NCI-H146 (cell line): ENCODE data around the gene NPS.

Source experiments
- DNase-seq: peaks from one replicate; lab custom pipeline; 2025; lab: John Stamatoyannopoulos, UW

Gene NPS

GRCh38 chr10:127549009-127549408 is at the start of gene NPS:
TSS of gene NPS (plus strand) at chr10:127549309. CDS start at chr10:127549369, 60 bp downstream.
- no peak for DNase-seq

DNA sequence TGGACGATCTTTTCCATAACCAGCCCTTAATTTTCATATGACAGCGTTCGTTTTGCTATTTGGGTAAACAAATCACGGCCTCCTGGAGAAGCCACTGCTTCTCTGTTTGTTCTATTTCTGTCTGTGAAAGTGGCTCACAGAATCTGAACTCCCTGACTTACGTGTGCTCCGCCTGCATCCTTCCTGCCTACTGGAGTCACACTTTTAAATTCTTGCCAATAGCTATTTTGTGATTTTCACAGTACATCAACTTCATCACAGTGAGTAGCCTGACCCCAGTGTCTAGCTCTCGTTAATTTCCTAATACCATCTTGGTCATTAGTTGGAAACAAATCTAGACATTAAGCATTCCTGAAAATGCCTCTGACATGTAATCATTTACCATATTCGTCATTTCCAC is 49.0 kb upstream of the NPS start:
- DNase-seq: no peak

GRCh38 chr10:127506094-127506493 is 43.0 kb upstream of the NPS start:
- no peak for DNase-seq

DNA sequence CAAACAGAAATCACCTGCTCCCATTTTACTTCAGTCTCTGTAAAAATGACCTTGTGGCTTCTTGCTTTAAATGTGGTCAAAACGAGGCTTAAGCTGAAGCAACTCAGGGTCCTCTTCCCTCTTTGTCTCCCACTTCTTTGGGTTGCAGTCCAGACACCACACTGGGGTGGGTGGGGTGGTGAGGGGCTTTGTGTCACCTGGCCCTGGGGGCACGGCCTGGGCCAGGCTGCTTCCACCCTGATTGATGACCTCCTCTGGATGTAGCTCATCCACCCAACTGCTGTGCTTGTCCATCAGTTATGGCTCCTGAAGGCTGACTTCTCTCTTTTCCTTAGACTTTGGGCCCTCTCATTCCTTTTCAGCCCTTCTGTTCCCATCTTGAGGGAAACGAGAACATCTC is 26.8 kb upstream of the NPS start:
- DNase-seq: no peak

- DNase-seq: no peak
Measured at GRCh38 chr10:127523476-127523875, 25.6 kb upstream of the NPS start.

GRCh38 chr10:127524229-127524628 is 24.9 kb upstream of the NPS start:
- no peak for DNase-seq

DNA sequence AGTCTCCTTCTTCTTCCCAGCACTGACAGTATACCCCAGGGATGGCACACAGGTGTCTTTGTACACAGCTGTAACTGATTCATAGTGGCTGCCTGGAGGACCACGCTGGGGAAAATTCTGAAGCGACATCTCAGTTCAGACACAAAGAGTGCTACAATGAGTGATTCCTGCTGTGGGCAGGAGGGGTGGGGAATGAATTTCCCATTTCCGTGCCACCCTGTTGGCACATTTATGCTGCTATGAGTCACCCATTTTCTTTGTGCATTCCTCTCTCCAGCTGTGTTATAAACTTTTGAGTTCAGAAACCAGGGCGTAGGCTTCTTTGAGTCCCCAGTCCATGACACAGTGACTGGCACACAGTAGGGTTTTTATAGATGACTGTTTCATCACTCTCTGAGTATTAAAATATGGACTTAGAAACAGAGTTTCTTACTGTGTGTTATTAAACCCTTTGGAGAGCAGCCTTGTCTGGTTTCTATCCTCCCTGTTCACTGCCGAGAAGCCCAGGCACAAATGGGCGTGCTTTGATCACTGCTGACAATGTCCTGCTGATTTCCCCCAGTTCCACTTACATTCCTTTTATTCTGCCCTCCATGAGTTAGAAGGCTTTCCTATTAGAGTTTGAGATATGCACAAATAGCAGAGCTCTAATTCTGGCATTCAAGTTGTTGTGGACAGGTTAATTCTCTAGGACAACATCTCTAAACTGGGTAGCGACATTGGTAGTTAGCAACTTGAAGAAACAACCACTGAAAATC is 24.0 kb upstream of the NPS start:
- no peak for DNase-seq

GRCh38 chr10:127525686-127526085 is 23.4 kb upstream of the NPS start:
- DNase-seq: no peak

- no peak for DNase-seq
Measured at GRCh38 chr10:127526161-127526560, 22.9 kb upstream of the NPS start.

DNA sequence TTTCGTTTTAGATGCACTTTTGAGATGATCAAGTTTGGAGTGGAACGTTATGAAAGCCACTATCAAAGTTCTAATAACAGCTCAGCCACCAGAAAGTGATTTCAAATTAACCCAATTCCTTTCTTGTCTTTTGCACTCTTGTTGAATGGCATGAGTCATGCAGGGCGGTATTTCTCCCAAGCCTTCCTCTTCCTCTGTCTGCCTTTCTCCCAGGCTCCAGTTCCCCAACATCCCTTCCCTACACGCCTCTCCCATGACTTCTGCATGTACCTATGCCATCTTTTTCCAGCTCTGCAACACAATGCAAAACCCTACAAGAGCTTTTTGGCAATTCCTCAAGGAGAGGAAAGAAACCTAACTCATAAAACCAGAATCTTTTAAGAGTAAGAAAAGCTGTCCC is 21.8 kb upstream of the NPS start:
- no peak for DNase-seq

DNA sequence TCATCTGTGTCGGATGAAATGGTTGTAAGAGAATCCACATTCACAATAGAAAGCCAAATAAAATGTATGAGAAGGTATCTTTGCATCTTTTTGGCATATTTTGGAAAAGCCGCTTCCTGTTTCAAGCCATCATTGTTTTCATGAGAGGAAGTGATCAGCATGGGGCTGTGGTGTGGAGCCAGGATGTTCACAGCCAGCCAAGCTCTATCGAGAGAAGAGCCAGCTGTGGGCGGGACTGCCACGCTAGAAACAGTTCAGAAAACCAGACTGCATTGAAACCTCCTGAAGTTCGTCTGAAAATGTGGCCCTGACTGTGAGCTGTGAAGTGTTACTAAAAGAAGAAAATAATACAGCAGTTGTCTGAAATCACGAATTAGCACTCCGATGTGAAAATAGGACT is 21.2 kb upstream of the NPS start:
- DNase-seq: no peak

DNA sequence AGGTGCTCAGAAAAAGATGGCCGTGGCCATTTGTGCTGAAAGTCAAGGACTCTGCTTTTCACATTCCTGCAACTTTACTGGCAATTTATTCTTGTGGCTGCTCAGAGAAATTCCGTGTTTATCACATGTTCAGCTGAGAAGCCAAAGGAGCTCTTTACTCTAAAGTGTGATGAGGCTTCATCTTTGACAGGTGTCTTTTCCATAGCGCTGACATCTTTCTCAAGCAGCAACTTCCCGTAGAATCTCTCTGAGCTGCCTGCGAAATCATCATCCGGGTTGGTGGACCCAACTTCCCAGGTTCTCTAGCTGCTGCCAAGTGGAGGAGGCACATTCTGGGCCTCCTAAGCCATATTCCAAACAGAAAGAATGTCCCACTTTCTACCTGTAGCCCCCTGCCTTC is 16.9 kb upstream of the NPS start:
- DNase-seq: no peak

DNA sequence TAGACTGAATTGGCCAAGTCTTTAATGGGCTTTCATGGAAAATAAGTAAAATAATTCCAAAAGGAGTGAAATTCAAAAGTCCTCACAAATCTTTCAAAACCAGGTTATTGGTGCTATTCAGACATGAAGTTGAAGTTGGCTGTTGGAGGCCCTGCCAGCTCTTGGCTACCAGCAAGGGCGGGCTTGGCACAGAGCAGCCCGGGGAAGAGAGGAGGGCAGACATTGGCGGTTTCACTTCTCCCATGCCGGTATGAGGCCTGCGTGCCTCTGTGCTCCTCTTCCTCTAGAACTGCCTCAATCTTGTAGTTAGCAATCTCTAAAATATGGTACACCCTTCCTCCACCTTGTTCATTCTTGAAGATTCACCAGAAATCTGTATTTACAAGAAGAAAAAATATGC is 16.4 kb upstream of the NPS start:
- DNase-seq: no peak

GRCh38 chr10:127534074-127534473 is 15.0 kb upstream of the NPS start:
- no peak for DNase-seq

DNA sequence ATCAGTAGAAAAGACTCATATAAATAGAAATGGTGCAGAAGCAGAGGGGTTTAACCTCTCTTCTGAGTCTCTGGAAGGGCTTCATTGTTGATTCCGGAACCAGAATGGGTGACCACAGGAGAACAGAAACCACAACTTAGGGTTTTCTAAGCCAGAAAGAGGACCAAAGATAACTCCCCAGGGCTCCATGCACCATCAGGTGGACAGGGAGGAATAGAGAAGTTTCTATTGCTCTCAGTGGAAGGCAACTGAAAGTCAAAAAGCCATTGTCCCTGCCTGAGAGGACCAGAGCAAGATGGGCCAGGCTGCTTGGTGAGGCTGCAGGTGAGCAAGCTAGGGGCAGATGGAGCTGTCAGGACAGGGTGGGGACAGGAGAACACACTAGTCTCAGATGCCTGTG is 14.6 kb upstream of the NPS start:
- no peak for DNase-seq

GRCh38 chr10:127535802-127536515 is 13.2 kb upstream of the NPS start:
- DNase-seq: no peak

GRCh38 chr10:127536972-127537760 is 11.9 kb upstream of the NPS start:
- DNase-seq: no peak

GRCh38 chr10:127537924-127538323 is 11.2 kb upstream of the NPS start:
- DNase-seq: no peak

DNA sequence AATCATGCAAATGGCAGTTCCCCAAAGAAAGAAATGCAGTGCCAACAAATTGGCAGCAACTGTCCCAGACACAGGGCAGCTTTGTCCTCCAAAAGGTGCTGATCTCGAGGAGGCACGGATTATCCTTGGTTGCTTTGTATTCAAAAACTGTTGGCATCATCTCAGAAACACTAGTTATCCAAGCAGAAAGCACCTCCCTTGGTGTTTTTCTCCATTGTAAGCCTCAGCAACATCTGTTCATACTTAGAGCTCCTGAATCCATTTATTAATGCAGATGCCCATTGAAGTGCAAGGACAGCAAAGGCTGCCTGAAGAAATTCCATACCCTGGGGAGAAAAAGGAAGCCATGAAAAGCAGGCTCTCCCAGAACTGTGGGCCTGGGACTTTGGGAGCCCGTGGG is 1.1 kb upstream of the NPS start:
- no peak for DNase-seq

- no peak for DNase-seq
Measured at GRCh38 chr10:127550861-127551260, 1.8 kb downstream of the NPS start.

DNA sequence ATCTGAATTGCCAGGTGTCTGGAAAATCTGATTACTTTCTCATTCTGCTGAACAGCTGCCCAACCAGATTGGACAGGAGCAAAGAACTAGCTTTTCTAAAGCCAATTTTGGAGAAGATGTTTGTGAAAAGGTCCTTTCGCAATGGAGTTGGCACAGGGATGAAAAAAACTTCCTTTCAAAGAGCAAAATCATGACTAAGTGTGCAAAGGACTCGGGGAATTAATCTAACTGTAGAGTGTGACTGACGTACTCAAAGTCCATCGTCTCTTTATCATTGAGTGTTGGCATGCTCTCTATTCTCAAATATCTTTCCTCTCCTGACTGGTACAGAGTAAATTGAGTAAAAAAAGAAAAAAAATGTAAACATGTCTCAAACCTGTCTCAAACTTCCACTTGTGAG is 3.3 kb downstream of the NPS start:
- no peak for DNase-seq

- no peak for DNase-seq
Measured at GRCh38 chr10:127553417-127553816, 4.3 kb downstream of the NPS start.

GRCh38 chr10:127556916-127557315 is 7.8 kb downstream of the NPS start:
- no peak for DNase-seq
